ENCODE results near the gene TNXB. TPM values are rescaled to one million over a fixed set of nuclear protein-coding genes. Genes with fewer than 3 reads are reported as not detected.

The TNXB gene
- total and polyA plus RNA-seq, 9 of the 15 experiments (the other 6 are each of a cell fraction or from before 2014, with no cell fraction given), result 0.14 to 28.1 (median 12.4) TPM

GRCh38 chr6:32047855-32048766 lies 61.0 kb downstream of the TNXB start (continued):
- TF ChIP-seq KLF1 (tag; IDR thresholded peaks at IDR 0.05) (no peak), TAF1 (IDR thresholded peaks at IDR 0.05; ENCODE audit: control insufficient read depth, extremely low read depth, insufficient read depth, low read length, severe bottlenecking) (peak; percentile 29), TAF15 (IDR thresholded peaks at IDR 0.05; ENCODE audit: low read depth, low read length) (no peak), MXD1 (CRISPR knock-in tag; IDR thresholded peaks at IDR 0.05; ENCODE audit: borderline replicate concordance, poor library complexity, severe bottlenecking) (no peak), RNF219 (CRISPR knock-in tag; IDR thresholded peaks at IDR 0.05) (no peak), KLF10 (CRISPR knock-in tag; IDR thresholded peaks at IDR 0.05) (no peak), ZBED1 (IDR thresholded peaks at IDR 0.05) (0 out of 2 replicates have a peak, but pooled peaks have one; percentile 28), NFIC (IDR thresholded peaks at IDR 0.05) (peak; percentile 14; the same call in 1 of the 2 replicates), TEAD1 (CRISPR knock-in tag; IDR thresholded peaks at IDR 0.05) (peak; percentile 10 to 88; a peak in 3 of 4 replicates), ZNF699 (CRISPR knock-in tag; IDR thresholded peaks at IDR 0.05; ENCODE audit: insufficient replicate concordance) (no peak), CBX2 (IDR thresholded peaks at IDR 0.05; ENCODE audit: insufficient read depth, low read length, poor library complexity, severe bottlenecking) (no peak), PRMT5 (CRISPR knock-in tag; IDR thresholded peaks at IDR 0.05) (no peak), ZNF639 (CRISPR knock-in tag; conservative IDR thresholded peaks at IDR 0.05 in 1 of 2, IDR thresholded peaks at IDR 0.05 in 1 of 2) (no peak), SRSF7 (optimal IDR thresholded peaks at IDR 0.05; ENCODE audit: low read depth, low read length) (no peak), ZNF584 (CRISPR knock-in tag; IDR thresholded peaks at IDR 0.05; ENCODE audit: low read depth) (no peak), FUS (optimal IDR thresholded peaks at IDR 0.05; ENCODE audit: low read depth, low read length) (no peak), ERF (CRISPR knock-in tag; IDR thresholded peaks at IDR 0.05) (0 out of 2 replicates have a peak, but pooled peaks have one; percentile 7), ZFPM2 (CRISPR knock-in tag; IDR thresholded peaks at IDR 0.05) (no peak), TAF7 (tag; IDR thresholded peaks at IDR 0.05) (no peak), ZNF75A (CRISPR knock-in tag; IDR thresholded peaks at IDR 0.05) (no peak), CHD4 (IDR thresholded peaks at IDR 0.05; ENCODE audit: insufficient read depth, insufficient replicate concordance, low read depth, low read length, poor library complexity, severe bottlenecking) (no peak), HCFC1 (IDR thresholded peaks at IDR 0.05; ENCODE audit: low read depth, low read length) (no peak), MAX (CRISPR knock-in tag; IDR thresholded peaks at IDR 0.05) (no peak)

Data from K562 (cell line).